ENCODE measurements around the gene KLF11.
"Not testable (repeated sequence)": the region's sequence is repeated elsewhere in the genome, so short reads cannot be mapped to it uniquely, and the experiment has no call there.

KLF11 gene

GRCh38 chr2:10008809-10009176 lies 34.6 kb upstream of the KLF11 start:
- DNase-seq (ENCODE audit: low read depth): no peak
- no peak overlapping the region for H3K4me3 ChIP-seq (ENCODE audit: low read depth, low read length)
- in situ Hi-C loops (cut with HindIII; ENCODE audit: low sequenced_read_pairs): no loop called here
- TF ChIP-seq CTCF (IDR thresholded peaks at IDR 0.05; ENCODE audit: low read depth, low read length, missing control alignments): no peak

- DNase-seq (ENCODE audit: low read depth): no peak
- in situ Hi-C loops (cut with HindIII; ENCODE audit: low sequenced_read_pairs): no loop called here
- no peak for TF ChIP-seq CTCF (IDR thresholded peaks at IDR 0.05; ENCODE audit: low read depth, low read length, missing control alignments)
- no peak overlapping the region for H3K4me3 ChIP-seq (ENCODE audit: low read depth, low read length)
Observed at GRCh38 chr2:10009271-10009810, 34.0 kb upstream of the KLF11 start.

- TF ChIP-seq CTCF (IDR thresholded peaks at IDR 0.05; ENCODE audit: low read depth, low read length, missing control alignments): no peak
- in situ Hi-C loops (cut with HindIII; ENCODE audit: low sequenced_read_pairs): no loop called here
- peak; percentile 11 for DNase-seq (ENCODE audit: low read depth)
- H3K4me3 ChIP-seq (ENCODE audit: low read depth, low read length): no peak overlapping the region
Observed at GRCh38 chr2:10009811-10010781, 33.3 kb upstream of the KLF11 start.

GRCh38 chr2:10010861-10011605 lies 32.3 kb upstream of the KLF11 start:
- H3K4me3 ChIP-seq (ENCODE audit: low read depth, low read length); DNase-seq (ENCODE audit: low read depth); in situ Hi-C loops (cut with HindIII; ENCODE audit: low sequenced_read_pairs): not testable (repeated sequence)

- H3K4me3 ChIP-seq (ENCODE audit: low read depth, low read length); in situ Hi-C loops (cut with HindIII; ENCODE audit: low sequenced_read_pairs); DNase-seq (ENCODE audit: low read depth): not testable (repeated sequence)
Observed at GRCh38 chr2:10011606-10012325, 31.6 kb upstream of the KLF11 start.

- in situ Hi-C loops (cut with HindIII; ENCODE audit: low sequenced_read_pairs); DNase-seq (ENCODE audit: low read depth); H3K4me3 ChIP-seq (ENCODE audit: low read depth, low read length): not testable (repeated sequence)
Observed at GRCh38 chr2:10012366-10012962, 30.9 kb upstream of the KLF11 start.

- H3K4me3 ChIP-seq (ENCODE audit: low read depth, low read length): no peak overlapping the region
- in situ Hi-C loops (cut with HindIII; ENCODE audit: low sequenced_read_pairs): no loop called here
- no peak for DNase-seq (ENCODE audit: low read depth)
- TF ChIP-seq CTCF (IDR thresholded peaks at IDR 0.05; ENCODE audit: low read depth, low read length, missing control alignments): no peak
Observed at GRCh38 chr2:10012963-10013461, 30.3 kb upstream of the KLF11 start.

GRCh38 chr2:10013651-10014417 lies 29.5 kb upstream of the KLF11 start:
- DNase-seq (ENCODE audit: low read depth); in situ Hi-C loops (cut with HindIII; ENCODE audit: low sequenced_read_pairs); H3K4me3 ChIP-seq (ENCODE audit: low read depth, low read length): not testable (repeated sequence)
